ENCODE data around the gene CD74. TPM values are rescaled to one million over a fixed set of nuclear protein-coding genes. Genes with fewer than 3 reads are reported as not detected.

CD74 gene
- total and polyA plus RNA-seq, 10 of the 15 experiments (the other 5 are each of a cell fraction or from before 2014, with no cell fraction given): 1,387 to 11,063 (median 3,922) TPM

- CTCF ChIA-PET: interaction anchor here (0.7 to 1.0 kb wide), 2 partner anchors 9 to 46 kb away, joined by 3 read pairs; no protein-coding TSS in a partner anchor
- TF ChIP-seq, protein P1, sequence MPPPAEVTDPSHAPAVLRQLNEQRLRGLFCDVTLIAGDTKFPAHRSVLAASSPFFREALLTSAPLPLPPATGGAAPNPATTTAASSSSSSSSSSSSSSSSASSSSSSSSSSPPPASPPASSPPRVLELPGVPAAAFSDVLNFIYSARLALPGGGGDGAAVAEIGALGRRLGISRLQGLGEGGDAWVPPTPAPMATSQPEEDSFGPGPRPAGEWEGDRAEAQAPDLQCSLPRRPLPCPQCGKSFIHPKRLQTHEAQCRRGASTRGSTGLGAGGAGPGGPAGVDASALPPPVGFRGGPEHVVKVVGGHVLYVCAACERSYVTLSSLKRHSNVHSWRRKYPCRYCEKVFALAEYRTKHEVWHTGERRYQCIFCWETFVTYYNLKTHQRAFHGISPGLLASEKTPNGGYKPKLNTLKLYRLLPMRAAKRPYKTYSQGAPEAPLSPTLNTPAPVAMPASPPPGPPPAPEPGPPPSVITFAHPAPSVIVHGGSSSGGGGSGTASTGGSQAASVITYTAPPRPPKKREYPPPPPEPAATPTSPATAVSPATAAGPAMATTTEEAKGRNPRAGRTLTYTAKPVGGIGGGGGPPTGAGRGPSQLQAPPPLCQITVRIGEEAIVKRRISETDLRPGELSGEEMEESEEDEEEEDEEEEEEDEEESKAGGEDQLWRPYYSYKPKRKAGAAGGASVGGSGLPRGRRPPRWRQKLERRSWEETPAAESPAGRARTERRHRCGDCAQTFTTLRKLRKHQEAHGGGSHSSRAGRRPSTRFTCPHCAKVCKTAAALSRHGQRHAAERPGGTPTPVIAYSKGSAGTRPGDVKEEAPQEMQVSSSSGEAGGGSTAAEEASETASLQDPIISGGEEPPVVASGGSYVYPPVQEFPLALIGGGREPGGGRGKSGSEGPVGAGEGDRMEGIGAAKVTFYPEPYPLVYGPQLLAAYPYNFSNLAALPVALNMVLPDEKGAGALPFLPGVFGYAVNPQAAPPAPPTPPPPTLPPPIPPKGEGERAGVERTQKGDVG (CRISPR knock-in tag; IDR thresholded peaks at IDR 0.05): no peak
- TF ChIP-seq NFYA (IDR thresholded peaks at IDR 0.05; ENCODE audit: borderline replicate concordance, low read depth, low read length): no peak
- no peak for TF ChIP-seq ZZZ3 (IDR thresholded peaks at IDR 0.05; ENCODE audit: control insufficient read depth, insufficient read length, low read depth)
- TF ChIP-seq, protein P2, sequence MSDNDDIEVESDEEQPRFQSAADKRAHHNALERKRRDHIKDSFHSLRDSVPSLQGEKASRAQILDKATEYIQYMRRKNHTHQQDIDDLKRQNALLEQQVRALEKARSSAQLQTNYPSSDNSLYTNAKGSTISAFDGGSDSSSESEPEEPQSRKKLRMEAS (IDR thresholded peaks at IDR 0.05; ENCODE audit: low read depth, low read length): no peak
- no peak for TF ChIP-seq NRF1 (conservative IDR thresholded peaks at IDR 0.05; ENCODE audit: low read depth, low read length)
- TF ChIP-seq RB1 (IDR thresholded peaks at IDR 0.05; ENCODE audit: borderline replicate concordance): no peak
- no peak for TF ChIP-seq TCF12 (IDR thresholded peaks at IDR 0.05; ENCODE audit: low read depth, low read length)
- no peak for TF ChIP-seq YY1 (IDR thresholded peaks at IDR 0.05; ENCODE audit: low read depth, low read length)
- no peak for TF ChIP-seq WRNIP1 (IDR thresholded peaks at IDR 0.05; ENCODE audit: borderline replicate concordance, low read depth, low read length)
- TF ChIP-seq, protein P3, sequence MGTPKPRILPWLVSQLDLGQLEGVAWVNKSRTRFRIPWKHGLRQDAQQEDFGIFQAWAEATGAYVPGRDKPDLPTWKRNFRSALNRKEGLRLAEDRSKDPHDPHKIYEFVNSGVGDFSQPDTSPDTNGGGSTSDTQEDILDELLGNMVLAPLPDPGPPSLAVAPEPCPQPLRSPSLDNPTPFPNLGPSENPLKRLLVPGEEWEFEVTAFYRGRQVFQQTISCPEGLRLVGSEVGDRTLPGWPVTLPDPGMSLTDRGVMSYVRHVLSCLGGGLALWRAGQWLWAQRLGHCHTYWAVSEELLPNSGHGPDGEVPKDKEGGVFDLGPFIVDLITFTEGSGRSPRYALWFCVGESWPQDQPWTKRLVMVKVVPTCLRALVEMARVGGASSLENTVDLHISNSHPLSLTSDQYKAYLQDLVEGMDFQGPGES (IDR thresholded peaks at IDR 0.05): no peak
- no peak for TF ChIP-seq NFIC (IDR thresholded peaks at IDR 0.05; ENCODE audit: low read depth, low read length)
- intact Hi-C loops (cut with micrococcal nuclease; ENCODE audit: unreplicated experiment): no loop called here
Observed at GRCh38 chr5:150389531-150390266, 23.0 kb downstream of the CD74 start.

More at GRCh38 chr5:150389531-150390266, 23.0 kb downstream of the CD74 start:
- ATAC-seq: no peak
- DNase-seq (ENCODE audit: low read depth, low spot score): no peak
- POLR2A ChIA-PET: no interaction called here
- Histone ChIP-seq H3K27ac (ENCODE audit: control insufficient read depth, insufficient read depth) (no peak overlapping the region), H3K27me3 (replicated peaks in 1 of 2; ENCODE audit: control insufficient read depth in 2 of 2, insufficient read depth in 2 of 2, low read length in 1 of 2) (no peaks in the 10 kb centered on the region), H3K4me2 (ENCODE audit: control insufficient read depth, insufficient read depth) (no peak overlapping the region), H3K4me1 (ENCODE audit: control insufficient read depth, insufficient read depth, low read length) (peaks cover 10% of the 10 kb centered on the region), H2AFZ (ENCODE audit: control insufficient read depth, low read depth, low read length) (no peak overlapping the region), H3K79me2 (ENCODE audit: control insufficient read depth, insufficient read depth, low read length) (no peaks in the 10 kb centered on the region), H4K20me1 (ENCODE audit: control insufficient read depth, insufficient read depth) (no peaks in the 10 kb centered on the region), H3K4me3 (no peak overlapping the region), H3K36me3 (ENCODE audit: control insufficient read depth in 2 of 2, insufficient read depth in 2 of 2, low read length in 1 of 2) (peaks cover 42 to 54% of the 10 kb centered on the region in 2 experiments), H3K9me3 (replicated peaks; ENCODE audit: control insufficient read depth, insufficient read depth, low read length) (no peaks in the 10 kb centered on the region), H3K9ac (ENCODE audit: control insufficient read depth, insufficient read depth, low read length) (no peak overlapping the region)
- SMC1A ChIA-PET (ENCODE audit: uncharacterized antibody, unreplicated experiment): interaction anchor here (0.6 to 1.2 kb wide), 2 partner anchors 9 to 130 kb away, joined by 3 to 4 read pairs; no protein-coding TSS in a partner anchor
- 95% methylated on average over 13 of the region's 13 CpGs for WGBS (ENCODE audit: insufficient coverage, insufficient replicate concordance, low lambda C conversion rate, missing lambda C conversion rate)
- FAIRE-seq: no peak
- in situ Hi-C loops (cut with MboI): no loop called here
- BruUV-seq (replicated peaks): no TSS peak
- RAD21 ChIA-PET (ENCODE audit: unreplicated experiment): no interaction called here

Data from GM12878 (cell line).